GM12874 (cell line): ENCODE data around the gene STARD7.

Source experiments
- CTCF ChIP-seq: IDR thresholded peaks from 2 replicates; pipeline ENCODE4 v1.5.1; 2011; ENCODE audit warnings: low read depth, mild to moderate bottlenecking, control low read depth, low read length, moderate library complexity; ENCODE audit not compliant: insufficient read depth

The STARD7 gene

DNA sequence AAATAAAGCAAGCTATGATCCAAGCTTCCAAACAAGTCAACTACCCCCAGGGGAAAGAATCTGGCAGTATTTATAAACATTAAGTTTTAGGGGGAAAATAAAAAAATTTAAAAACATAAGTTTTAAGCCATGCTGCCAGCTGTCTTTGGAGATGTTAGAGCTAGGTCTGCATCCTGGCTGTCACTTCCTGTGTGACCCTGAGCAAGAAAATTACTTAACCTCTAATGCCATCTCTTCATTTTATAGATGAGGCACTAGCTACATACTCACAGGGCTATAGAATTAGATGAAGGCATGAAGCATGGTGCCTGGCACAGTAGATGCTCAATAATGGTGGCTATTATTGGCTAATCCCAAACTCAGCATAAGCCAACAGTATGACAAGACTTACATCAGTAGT, 28.1 kb downstream of the STARD7 start:
- TF ChIP-seq CTCF: no peak

DNA sequence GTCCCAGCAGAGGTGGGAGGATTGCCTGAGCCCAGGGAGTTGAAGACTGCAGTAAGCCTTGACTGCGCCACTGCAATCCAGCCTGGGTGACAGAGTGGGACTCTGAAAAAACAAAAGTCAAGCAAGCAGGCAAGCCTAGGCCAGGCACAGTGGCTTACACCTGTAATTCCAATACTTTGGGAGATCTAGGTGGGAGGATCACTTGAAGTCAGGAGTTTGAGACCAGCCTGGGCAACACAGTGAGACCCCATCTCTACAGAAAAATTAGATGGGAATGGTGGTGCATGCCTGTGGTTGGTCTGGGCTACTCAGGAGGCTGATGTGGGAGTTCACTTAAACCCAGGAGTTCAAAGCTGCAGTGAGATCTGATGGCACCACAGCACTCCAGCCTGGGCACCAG, 28.6 kb downstream of the STARD7 start:
- TF ChIP-seq CTCF: no peak

- TF ChIP-seq CTCF: no peak
Observed at GRCh38 chr2:96176661-96177060, 32.0 kb downstream of the STARD7 start.

- no peak for TF ChIP-seq CTCF
Observed at GRCh38 chr2:96175951-96176350, 32.7 kb downstream of the STARD7 start.

GRCh38 chr2:96174251-96175144, 34.1 kb downstream of the STARD7 start:
- TF ChIP-seq CTCF: peak; percentile 93

DNA sequence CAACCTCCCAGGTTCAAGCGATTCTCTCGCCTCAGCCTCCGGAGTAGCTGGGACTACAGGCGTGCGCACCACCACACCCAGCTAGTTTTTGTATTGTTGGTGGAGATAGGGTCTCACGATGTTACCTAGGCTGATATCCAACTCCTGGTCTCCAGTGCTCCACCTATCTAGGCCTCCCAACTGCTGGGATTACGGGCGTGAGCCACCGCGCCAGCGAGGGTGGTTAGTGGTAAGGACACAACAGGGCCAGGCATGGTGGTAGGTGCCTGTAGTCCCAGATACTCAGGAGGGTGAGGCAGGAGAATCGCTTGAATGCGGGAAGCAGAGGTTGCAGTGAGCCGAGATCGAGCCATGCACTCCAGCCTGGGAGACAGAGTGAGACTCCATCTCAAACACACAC, 36.8 kb downstream of the STARD7 start:
- TF ChIP-seq CTCF: no peak

- TF ChIP-seq CTCF: no peak
Observed at GRCh38 chr2:96170626-96171025, 38.0 kb downstream of the STARD7 start.
